Sigmoid colon (tissue), 3 donors: Measurements from ENCODE around the gene MAK.

Source experiments
- CTCF ChIP-seq, 4 experiments: fragments of 450-650 bp in 3 of 4; fragments of 200-600 bp in 1 of 4; IDR thresholded peaks; one replicate each; pipeline ENCODE4 v1.5.1; 2016 to 2019; ENCODE audit warnings: antibody characterized with exemption in 4 of 4, mild to moderate bottlenecking in 3 of 4, moderate library complexity in 2 of 4
- POLR2A ChIP-seq, 2 donors: fragments of 450-650 bp; IDR thresholded peaks; one replicate each; pipeline ENCODE4 v1.6.1; 2016; ENCODE audit warnings: antibody characterized with exemption in 2 of 2, mild to moderate bottlenecking in 2 of 2, moderate library complexity in 2 of 2

- no peak for TF ChIP-seq CTCF (IDR thresholded peaks at IDR 0.05)
- no peak for TF ChIP-seq POLR2A (IDR thresholded peaks at IDR 0.05)
Measured at GRCh38 chr6:10721850-10722569, 116.3 kb downstream of the MAK start.
